GM12873 (cell line): ENCODE measurements around the gene LMX1A.

Source experiments
- TF ChIP-seq, protein P1 (sequence below): IDR thresholded peaks from 2 replicates; pipeline ENCODE4 v1.5.1; 2012; ENCODE audit warnings: low read depth, mild to moderate bottlenecking, moderate library complexity, low read length, control low read depth; ENCODE audit not compliant: insufficient read depth; ENCODE audit errors: missing control alignments

LMX1A gene

DNA sequence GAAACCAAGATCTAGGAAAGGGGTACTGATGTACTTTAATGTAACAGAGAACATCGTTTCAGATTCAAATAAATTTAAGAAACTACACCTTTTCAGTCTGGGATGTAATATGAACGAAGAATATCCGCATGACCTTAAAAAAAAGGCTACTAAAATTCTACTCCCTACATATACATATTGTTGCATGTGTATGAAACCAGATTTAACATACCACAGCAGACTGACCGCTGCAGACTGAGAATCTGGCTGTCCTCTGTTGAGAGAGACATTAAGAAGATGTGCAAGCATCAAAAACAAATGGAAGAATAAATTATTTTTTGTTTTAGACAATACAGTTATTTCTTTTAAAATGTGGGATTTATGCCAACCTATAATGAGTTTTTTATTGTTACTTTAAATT is 166.6 kb downstream of the LMX1A start:
- TF ChIP-seq, protein P1, sequence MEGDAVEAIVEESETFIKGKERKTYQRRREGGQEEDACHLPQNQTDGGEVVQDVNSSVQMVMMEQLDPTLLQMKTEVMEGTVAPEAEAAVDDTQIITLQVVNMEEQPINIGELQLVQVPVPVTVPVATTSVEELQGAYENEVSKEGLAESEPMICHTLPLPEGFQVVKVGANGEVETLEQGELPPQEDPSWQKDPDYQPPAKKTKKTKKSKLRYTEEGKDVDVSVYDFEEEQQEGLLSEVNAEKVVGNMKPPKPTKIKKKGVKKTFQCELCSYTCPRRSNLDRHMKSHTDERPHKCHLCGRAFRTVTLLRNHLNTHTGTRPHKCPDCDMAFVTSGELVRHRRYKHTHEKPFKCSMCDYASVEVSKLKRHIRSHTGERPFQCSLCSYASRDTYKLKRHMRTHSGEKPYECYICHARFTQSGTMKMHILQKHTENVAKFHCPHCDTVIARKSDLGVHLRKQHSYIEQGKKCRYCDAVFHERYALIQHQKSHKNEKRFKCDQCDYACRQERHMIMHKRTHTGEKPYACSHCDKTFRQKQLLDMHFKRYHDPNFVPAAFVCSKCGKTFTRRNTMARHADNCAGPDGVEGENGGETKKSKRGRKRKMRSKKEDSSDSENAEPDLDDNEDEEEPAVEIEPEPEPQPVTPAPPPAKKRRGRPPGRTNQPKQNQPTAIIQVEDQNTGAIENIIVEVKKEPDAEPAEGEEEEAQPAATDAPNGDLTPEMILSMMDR: no peak

- TF ChIP-seq, protein P1: no peak
Measured at GRCh38 chr1:165189011-165189410, 167.5 kb downstream of the LMX1A start.

- TF ChIP-seq, protein P1: no peak
Measured at GRCh38 chr1:165187031-165188009, 169.2 kb downstream of the LMX1A start.

DNA sequence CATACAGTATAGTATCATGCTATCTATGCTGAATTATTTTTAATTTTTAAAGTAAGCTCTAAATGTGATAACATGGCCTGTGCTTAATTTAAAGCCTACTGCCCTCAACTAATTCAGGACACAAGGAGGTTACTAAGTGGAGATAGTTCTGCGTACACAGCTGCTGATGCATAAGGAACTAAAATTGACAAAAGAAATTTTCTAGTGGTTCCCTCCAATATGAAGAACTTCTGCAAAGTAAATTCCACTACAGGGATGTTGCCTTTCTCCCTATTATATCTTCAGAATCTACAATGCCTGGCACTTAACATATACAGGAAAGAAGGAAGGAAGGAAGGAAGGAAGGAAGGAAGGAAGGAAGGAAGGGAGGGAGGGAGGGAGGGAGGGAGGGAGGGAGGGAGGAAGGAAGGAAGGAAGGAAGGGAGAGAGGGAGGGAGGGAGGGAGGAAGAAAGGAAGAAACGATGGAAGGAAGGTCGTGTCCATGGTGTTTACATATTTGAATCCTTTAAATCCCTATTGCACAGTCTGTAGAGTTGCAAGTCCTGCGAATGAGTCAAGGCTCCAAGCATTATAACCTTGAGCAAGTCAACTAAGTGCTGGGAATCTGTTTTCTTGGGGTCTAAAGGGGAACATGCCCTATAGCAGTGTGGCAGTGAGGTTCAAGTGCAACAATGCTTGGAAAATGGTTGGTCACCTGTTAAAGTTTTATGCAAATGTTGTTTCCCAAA is 171.2 kb downstream of the LMX1A start:
- TF ChIP-seq, protein P1: no peak

- TF ChIP-seq, protein P1: no peak
Measured at GRCh38 chr1:165182975-165183374, 173.5 kb downstream of the LMX1A start.

- TF ChIP-seq, protein P1: no peak
Measured at GRCh38 chr1:165179306-165179705, 177.2 kb downstream of the LMX1A start.

DNA sequence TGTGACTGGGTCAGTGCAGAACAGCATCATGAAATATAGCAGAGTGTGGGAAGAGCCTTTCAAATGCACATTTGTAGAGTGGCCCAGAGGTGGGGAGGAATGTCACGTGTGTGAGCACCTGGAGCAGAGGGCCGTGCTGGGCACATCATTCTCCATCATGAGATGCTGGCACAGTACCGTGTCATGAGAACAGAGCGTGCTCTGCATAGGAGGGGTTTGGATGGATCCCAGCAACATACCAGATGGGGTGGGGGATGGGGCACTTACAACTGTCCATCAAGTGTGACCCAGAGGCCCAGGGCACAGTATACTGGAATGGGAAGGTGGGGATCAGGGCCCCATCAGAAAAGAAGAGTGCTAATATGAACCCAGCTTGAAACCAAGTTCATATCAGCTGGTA is 182.0 kb downstream of the LMX1A start:
- TF ChIP-seq, protein P1: no peak
